Progenitor cell of endocrine pancreas (in vitro differentiated cells): ENCODE results near the gene PAGE2. TPM values are rescaled to one million over a fixed set of nuclear protein-coding genes. Genes with fewer than 3 reads are reported as not detected.
"Not testable (repeated sequence)": the region's sequence is repeated elsewhere in the genome, so short reads cannot be mapped to it uniquely, and the experiment has no call there.

Source experiments
- DNase-seq: peaks from one replicate; pipeline ENCODE4 v3.0.0; 2021; ENCODE audit warnings: low spot score; ENCODE audit not compliant: unreplicated experiment
- H3K27ac Mint-ChIP-seq: 2 replicates; pipeline ENCODE4 v1.8.0; 2021; ENCODE audit warnings: mild to moderate bottlenecking, moderate library complexity, mixed read lengths
- H3K27me3 Mint-ChIP-seq: 2 replicates; pipeline ENCODE4 v1.8.0; 2021; ENCODE audit warnings: mixed read lengths
- H3K36me3 Mint-ChIP-seq: 2 replicates; pipeline ENCODE4 v1.8.0; 2022; ENCODE audit warnings: mixed read lengths; ENCODE audit not compliant: insufficient read depth
- H3K4me1 Mint-ChIP-seq: 2 replicates; pipeline ENCODE4 v1.8.0; 2021; ENCODE audit warnings: low read depth, mixed read lengths
- H3K4me3 Mint-ChIP-seq: 2 replicates; pipeline ENCODE4 v1.8.0; 2021; ENCODE audit warnings: low read depth, mild to moderate bottlenecking, moderate library complexity, mixed read lengths
- H3K9me3 Mint-ChIP-seq: 2 replicates; pipeline ENCODE4 v1.8.0; 2021; ENCODE audit warnings: low read depth, mixed read lengths
- CTCF ChIP-seq: fragments of 200-600 bp; sonication (generic); IDR thresholded peaks from one replicate; pipeline ENCODE4 v1.5.0; 2021; ENCODE audit warnings: antibody characterized with exemption, mild to moderate bottlenecking; ENCODE audit not compliant: unreplicated experiment
- long read RNA-seq: library from polyadenylated mRNA; unstranded; transcript quantifications from one replicate; pipeline ENCODE4 v2.0.0, GENCODE V29; 2020
- total RNA-seq: library from RNA; stranded (reverse); gene quantifications from 2 replicates; pipeline ENCODE4 v1.2.1, GENCODE V29; 2021

Gene PAGE2
- not detected in 2 replicates for total RNA-seq
- long read RNA-seq = 0 reads

- Mint-ChIP-seq H3K27ac (no peak within 1 kb of the TSS), H3K9me3 (peaks cover 11% of the 10 kb centered on the region), H3K4me3 (no peak within 1 kb of the TSS), H3K4me1 (no peaks in the 10 kb centered on the region), H3K27me3 (no peaks in the 10 kb centered on the region), H3K36me3 (peaks cover 2% of the 10 kb centered on the region)
- no peak for DNase-seq
- no peak for TF ChIP-seq CTCF
These were observed at the start of gene PAGE2 for GRCh38 chrX:55088795-55089489. Gene PAGE2 (plus strand): TSS chrX:55089018. CDS start chrX:55090021, 1,003 bp downstream.

DNA sequence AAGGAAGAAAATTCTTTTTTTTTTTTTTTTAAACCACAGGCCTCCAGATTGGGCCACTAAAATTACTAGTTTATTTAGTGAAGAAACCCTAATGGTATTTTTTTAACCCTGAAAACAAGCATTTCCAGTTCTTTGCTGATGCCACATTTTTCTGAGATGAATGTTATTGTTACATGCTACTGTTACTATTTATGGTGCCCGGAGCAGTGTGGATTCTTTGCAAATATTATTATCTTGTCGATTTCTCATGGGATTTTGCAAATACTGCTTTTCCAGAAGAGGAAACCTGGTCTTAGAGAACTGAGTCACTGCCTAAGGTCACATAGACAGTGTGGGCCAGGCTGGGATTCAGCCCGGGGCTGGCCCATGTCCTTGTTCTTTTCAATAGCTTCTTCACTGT lies 49.3 kb upstream of the PAGE2 start:
- Mint-ChIP-seq H3K27ac (no peak overlapping the region), H3K4me1 (no peaks in the 10 kb centered on the region), H3K9me3 (peaks cover 18% of the 10 kb centered on the region), H3K4me3 (no peak overlapping the region), H3K27me3 (no peaks in the 10 kb centered on the region), H3K36me3 (no peaks in the 10 kb centered on the region)
- no peak for DNase-seq
- TF ChIP-seq CTCF = no peak

DNA sequence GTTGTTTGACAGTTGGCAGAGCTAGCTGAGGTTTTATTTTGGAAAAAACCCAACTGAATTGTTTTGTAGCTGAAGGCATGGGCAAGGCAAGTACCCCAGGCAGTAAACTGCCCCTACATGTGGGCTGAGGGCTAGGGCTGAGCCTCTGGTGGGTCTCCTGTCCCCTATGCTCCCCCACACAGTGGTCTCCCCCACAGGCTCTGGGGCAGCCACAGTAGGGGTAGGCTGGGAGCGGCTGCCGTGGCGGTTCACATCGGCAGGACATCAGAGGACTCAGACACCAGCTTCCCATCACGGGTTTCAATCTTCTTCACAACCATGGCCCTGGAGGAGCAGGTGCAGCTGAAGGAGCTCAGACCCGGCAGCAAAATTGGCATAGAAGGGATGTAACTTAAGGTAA lies 47.3 kb upstream of the PAGE2 start:
- no peaks in the 10 kb centered on the region for H3K36me3 Mint-ChIP-seq
- no peak overlapping the region for H3K27ac Mint-ChIP-seq
- no peaks in the 10 kb centered on the region for H3K27me3 Mint-ChIP-seq
- no peak overlapping the region for H3K4me3 Mint-ChIP-seq
- no peak for DNase-seq
- no peak for TF ChIP-seq CTCF
- H3K9me3 Mint-ChIP-seq = peaks cover 15% of the 10 kb centered on the region
- no peaks in the 10 kb centered on the region for H3K4me1 Mint-ChIP-seq

DNA sequence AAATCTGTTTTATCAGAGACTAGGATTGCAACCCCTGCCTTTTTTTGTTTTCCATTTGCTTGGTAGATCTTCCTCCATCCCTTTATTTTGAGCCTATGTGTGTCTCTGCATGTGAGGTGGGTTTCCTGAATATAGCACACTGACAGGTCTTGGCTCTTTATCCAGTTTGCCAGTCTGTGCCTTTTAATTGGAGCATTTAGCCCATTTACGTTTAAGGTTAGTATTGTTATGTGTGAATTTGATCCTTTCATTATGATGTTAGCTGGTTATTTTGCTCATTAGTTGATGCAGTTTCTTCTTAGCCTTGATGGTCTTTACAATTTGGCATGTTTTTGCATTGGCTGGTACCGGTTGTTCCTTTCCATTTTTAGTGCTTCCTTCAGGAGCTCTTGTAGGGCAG lies 38.2 kb upstream of the PAGE2 start:
- not testable (repeated sequence) for H3K4me1 Mint-ChIP-seq

DNA sequence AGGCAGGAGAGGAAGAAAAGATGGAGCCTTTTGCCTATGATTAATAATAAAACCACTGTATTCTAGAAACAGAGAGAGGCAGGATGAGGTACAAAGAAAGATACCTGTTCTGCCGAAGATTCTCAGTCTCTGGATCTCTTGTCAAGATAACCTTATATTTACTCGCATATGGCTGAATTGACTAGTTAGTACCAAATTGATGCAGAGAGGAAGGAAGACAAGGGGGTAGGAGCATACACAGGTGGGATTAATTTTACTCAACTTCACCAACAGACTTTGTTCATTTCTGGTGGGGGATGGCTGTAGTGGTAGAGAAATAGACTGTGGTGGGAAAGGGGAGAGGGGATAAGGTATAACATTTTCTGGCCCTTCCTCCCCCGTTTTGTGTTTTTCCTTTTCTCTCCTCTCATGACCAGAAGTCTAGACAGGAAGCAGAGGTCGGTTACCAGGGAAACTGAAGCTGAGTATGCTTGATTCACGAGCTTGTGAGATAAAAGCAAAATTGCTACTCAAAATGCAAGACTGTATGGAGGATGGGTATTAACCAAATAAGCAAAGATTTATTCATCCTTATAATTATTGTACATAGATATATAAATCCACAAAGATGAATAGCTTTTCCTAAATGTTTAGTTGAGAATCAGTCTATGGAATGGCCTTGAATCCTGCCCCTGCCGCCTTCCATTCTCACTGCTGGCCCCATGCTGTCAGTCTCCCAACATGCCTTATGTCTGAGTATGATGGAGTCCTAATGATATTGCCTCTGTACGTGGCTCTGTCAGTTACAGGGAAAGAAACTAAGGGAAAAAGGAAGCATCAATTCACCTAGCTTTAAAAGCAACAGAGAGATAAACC lies 31.8 kb upstream of the PAGE2 start:
- no peak for DNase-seq
- H3K36me3 Mint-ChIP-seq = no peaks in the 10 kb centered on the region
- H3K9me3 Mint-ChIP-seq = peaks cover 21% of the 10 kb centered on the region
- no peak overlapping the region for H3K4me3 Mint-ChIP-seq
- no peaks in the 10 kb centered on the region for H3K27me3 Mint-ChIP-seq
- no peak overlapping the region for H3K27ac Mint-ChIP-seq
- peaks cover 3% of the 10 kb centered on the region for H3K4me1 Mint-ChIP-seq
- no peak for TF ChIP-seq CTCF

More for the DNA sequence above, 38.2 kb upstream of the PAGE2 start:
- H3K27ac Mint-ChIP-seq, DNase-seq, H3K36me3 Mint-ChIP-seq, H3K27me3 Mint-ChIP-seq, H3K4me3 Mint-ChIP-seq: not testable (repeated sequence)
- H3K9me3 Mint-ChIP-seq = peaks cover 27% of the 10 kb centered on the region
